LNCAP (cell line): ENCODE measurements around the gene MYZAP.

Source experiments
- TF ChIP-seq, protein P1 (sequence below): fragments of 450-650 bp; IDR thresholded peaks from 2 replicates; pipeline ENCODE4 v1.5.1; 2017; ENCODE audit warnings: mild to moderate bottlenecking

MYZAP gene

DNA sequence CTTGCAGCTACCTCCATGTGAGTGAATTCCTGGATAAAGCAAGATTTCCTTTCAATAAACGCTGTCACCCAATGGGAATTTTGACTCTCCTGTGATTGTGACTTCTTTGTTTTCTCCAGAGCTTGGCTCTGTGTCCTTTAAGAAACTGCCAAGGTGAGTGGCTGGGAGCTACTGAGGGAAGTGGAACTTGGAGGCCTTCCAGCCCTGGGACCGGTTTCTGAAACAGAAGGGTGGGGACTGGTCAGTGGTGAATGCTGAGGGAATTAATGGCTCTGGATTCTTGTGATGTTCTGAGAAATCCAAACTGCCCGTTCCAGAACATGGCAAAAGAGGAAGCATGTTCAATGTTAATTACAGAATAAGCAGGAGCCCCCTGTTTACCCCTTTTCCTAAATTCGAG, 41.1 kb upstream of the MYZAP start:
- TF ChIP-seq, protein P1, sequence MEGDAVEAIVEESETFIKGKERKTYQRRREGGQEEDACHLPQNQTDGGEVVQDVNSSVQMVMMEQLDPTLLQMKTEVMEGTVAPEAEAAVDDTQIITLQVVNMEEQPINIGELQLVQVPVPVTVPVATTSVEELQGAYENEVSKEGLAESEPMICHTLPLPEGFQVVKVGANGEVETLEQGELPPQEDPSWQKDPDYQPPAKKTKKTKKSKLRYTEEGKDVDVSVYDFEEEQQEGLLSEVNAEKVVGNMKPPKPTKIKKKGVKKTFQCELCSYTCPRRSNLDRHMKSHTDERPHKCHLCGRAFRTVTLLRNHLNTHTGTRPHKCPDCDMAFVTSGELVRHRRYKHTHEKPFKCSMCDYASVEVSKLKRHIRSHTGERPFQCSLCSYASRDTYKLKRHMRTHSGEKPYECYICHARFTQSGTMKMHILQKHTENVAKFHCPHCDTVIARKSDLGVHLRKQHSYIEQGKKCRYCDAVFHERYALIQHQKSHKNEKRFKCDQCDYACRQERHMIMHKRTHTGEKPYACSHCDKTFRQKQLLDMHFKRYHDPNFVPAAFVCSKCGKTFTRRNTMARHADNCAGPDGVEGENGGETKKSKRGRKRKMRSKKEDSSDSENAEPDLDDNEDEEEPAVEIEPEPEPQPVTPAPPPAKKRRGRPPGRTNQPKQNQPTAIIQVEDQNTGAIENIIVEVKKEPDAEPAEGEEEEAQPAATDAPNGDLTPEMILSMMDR: no peak

DNA sequence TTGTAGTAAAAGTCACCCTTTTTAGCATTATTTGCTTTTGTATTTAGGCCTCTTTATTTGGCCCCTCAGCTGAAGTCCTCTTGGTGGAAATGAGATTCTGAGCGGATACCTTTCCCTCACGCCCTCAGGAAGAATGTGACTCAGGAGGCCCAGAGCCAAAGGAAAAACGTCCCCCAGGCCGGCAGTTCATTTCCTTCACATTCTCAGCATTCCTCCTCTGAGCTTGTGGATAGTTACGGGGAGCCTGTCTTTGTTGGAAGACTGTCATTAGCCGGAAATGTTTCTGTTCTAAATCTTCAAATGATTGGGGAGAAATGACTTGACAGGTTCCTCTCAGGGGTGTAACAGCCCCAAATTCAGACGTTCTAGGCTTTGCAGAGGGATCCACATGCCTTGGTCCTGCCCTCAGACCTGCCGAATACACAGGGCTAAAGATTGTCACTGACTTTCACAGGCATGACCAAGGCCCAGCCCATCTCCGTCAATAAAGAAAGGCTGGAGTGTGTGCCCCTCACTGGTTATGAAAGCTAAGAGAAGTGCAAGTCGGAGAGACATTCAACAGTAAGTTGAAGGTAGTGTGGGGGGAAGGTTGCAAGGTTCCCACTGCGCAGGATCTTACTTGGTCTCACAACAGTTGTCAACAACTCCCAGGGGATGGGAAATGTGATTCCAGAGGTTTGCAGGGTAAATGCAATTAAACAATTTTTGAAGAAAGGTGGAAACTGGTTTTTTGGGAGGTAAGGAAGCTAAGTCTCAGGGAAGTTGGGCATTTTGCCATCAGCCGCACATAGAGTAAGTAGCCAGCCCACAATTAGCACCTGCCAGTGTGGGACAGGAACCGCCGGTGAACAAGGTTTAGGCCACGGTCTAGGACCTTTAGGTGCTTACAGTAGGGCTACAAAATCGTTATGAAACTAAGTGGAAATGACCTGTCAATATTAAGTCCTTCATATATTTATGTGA, 39.7 kb upstream of the MYZAP start:
- TF ChIP-seq, protein P1: no peak

DNA sequence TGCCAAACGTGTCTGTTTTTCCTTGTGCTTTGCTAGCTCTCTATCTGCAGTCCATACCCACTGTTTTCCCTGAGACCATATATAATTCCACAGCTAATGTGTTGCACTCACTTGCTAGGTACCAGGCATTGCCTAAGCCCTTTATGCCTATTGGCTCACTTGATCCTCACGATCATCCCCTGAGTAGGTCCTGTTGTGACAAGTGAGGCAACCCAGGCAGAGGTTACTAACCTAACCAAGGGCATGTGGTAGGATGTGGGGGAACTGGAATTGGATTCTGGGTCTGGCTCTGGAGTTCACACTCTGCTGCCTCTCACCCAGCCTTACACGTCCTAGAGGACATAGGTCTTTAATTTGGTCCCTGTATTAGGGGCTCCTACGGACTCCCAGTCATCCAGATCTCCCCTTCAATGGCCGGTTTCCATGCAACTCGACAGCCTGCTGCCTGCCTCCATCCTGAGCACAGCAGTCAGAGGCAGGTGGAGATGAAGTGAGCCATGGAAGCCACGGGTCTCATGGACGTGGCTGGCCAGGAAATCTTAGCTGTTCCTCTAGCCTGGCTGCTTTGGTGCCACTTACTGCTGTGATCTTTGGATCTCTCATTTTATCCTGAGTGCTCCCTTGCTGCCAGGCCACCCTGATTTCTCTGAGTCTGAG, 38.9 kb upstream of the MYZAP start:
- TF ChIP-seq, protein P1: no peak

DNA sequence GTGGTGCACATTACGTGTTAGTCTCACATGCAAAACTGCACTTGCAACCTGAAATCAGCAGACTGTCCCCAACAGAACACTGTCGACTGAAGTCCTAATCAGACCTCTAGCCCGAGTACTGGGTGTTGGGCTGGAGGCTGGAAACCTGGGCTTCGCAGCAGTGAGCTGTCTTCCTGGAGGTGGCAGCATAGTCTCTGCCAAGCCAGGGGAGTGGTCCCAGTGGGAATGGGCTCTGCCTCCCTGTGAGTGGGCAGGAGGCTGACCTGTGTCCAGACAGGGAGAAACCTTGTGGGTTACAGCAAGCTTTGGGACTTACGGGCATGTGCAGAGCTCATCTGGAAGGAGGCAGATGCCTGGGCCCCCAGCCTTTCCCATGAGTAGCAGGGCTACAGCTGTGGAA, 38.2 kb upstream of the MYZAP start:
- TF ChIP-seq, protein P1: no peak

DNA sequence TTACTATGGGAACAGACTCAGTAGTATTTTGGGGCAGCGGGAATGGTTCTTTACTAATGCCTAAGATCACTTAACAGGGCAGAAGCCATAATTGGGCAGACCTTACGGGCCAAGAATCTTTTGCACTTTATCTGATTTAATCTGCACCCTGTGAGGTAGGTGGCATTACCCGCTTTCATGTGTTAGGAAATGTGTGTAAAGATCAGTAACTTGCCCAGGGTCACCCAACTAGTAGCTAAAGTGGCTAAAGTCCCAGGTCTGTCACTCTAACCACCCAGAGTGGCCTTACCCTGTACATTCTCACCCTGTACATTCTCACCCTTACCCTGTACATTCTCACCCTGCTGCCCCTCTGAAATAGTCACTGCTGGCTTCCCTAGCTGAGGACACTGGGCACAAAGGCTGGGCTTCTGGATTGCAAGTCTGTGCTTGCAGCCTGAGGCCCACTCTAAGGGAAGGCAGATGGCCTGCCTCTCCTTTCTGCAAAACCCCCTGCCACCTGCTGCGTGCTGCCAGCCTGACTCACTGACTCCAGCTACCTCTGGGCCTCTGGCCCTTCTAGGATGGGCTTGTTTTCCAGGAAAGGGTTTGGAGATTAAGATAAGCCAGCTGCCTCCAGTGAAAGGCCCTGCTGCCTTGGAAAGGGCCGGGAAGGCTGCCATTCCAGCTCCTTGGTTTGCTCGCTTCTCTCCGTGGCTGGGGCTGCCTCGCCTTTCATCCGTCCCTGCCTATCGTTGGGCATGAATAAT, 37.5 kb upstream of the MYZAP start:
- TF ChIP-seq, protein P1: no peak

DNA sequence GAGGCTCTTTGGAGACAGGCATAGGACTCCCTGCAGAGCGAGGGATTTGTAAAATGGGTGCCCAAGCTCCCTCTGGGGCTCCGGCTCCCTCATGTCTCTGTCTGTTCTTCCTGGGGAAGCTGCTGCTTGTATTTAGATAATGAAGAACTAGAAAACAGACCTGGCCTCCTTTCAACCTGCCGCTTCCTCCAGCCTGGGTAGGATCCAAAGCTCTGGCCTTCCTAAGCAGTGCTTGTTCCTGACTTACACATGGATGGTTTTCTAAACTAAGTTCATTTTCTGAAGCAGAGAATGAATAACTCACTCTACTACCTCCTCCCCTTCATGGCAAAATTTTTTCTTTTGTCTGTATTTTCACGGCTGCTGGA, 36.9 kb upstream of the MYZAP start:
- TF ChIP-seq, protein P1: no peak

DNA sequence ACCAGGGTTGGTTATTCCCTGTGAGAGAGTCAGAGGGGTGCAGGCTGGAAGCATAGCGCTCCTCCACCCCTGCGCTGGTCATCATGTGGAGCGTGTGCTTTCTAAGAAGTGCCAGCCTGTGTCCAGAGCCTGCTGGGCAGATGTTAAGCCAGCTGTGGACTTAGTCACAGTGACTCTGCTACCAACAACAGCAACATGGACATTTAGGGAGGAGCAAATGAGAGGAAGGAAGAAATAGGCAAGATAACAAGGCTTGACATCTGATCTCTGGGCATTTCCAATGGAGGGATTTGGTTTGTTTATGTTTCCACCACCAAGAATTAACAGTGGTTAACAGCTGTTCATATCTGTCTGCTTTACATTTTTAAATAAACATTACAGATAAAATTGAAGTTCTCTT, 36.4 kb upstream of the MYZAP start:
- TF ChIP-seq, protein P1: no peak
